ELF-1 (cell line): ENCODE measurements around the gene PRR30.
"Not testable (repeated sequence)": the region's sequence is repeated elsewhere in the genome, so short reads cannot be mapped to it uniquely, and the experiment has no call there.

Experiments used
- DNase-seq: peaks from one replicate; pipeline ENCODE4 v3.0.0-alpha.2; 2016; ENCODE audit warnings: low read depth, low spot score

Gene PRR30

GRCh38 chr2:27139310-27139709, at the start of gene PRR30:
Gene PRR30, minus strand, starts transcription at chr2:27139410. Its CDS starts 1,081 bp downstream, at chr2:27138329.
- no peak for DNase-seq

GRCh38 chr2:27186613-27187345, 47.6 kb upstream of the PRR30 start:
- no peak for DNase-seq

DNA sequence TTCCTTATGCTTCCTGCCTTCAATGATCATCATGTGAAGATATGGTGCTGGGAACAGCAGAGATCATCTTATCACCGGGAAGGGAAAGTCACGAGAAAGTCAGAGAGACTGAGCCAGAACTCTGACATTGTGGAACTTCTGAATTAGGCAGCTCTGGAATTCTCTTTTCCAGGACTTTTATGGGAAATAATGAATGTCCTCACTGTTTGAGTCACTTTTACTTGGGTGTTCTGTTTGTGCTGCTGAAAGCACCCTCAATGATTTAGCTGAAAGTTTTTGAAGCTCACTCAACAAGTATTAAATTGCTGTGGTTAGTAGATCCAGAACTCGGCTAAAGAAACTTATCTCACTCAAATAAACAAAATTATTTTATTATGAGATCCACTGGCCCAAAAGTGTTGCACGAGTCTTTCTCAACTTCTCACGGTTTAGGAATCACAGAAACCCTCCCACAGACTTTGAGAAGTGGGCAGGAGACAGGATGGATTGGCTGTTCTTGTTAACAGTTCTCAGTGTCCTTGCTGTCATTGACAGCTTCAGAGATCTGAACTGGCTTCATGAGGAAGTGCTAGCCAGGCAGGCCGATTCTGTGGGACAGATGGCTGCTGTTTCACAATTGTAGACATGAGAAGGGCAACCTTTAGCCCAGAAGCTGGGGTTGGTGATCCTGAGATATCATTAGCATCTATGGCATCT, 46.3 kb upstream of the PRR30 start:
- no peak for DNase-seq

DNA sequence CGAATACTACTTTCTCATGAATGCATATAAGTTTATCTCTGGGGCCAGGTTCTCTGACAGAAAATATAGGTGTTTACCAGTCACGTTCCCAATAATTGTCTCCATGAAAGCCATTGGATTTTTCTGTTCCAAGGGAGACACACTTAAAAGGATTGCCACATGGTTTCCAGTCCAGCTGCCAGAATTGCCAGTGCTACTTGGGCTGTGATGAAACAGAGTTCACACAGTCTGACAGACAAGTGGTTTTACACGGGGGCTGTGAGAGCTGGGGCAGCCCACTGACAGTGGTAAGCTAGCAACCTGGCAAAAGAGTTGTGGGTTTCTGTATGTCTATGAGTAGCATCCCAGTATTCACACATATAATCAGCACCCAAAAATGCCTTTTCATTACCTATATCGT, 44.9 kb upstream of the PRR30 start:
- no peak for DNase-seq

- no peak for DNase-seq
Observed at GRCh38 chr2:27182346-27182745, 43.1 kb upstream of the PRR30 start.

- no peak for DNase-seq
Observed at GRCh38 chr2:27179344-27180000, 40.3 kb upstream of the PRR30 start.

- DNase-seq: no peak
Observed at GRCh38 chr2:27178469-27178868, 39.3 kb upstream of the PRR30 start.

DNA sequence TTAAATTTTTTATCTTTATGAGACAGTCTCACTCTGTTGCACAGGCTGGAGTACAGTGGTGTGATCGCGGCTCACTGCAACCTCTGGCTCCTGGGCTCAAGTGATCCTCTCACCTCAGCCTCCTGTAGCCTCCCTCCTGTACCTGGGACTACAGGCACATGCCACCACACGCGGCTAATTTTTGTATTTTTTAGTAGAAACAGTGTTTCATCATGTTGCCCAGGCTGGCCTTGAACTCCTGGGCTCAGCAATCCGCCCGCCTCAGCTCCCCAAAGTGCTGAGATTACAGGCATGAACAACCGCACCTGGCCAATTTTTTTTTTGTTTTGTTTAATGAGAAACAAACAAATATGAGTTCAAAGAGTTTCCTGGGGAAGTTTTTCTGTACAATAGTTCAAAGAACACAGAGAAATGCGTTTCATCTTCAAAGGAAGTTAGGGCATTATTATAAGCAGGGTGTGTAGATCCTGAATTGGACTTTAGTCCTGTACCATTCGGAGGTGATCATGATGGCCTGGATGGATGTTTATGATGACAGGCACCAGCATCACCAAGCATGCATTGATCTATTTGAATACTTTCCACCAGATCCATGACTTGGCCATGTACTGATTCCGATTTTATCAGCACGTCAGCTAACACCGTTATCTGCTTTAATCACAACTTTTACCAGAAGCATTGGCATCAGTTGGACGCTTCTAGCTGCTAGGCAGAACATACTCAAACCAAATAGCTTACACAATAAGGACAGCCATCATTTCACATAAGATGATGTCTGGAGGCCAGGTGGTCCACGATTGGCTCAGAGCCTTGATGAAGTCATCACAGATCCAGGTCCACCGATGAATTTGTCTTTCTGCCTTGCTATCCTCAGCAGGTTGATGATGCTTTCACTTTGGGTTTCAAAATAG, 38.5 kb upstream of the PRR30 start:
- DNase-seq: no peak

- not testable (repeated sequence) for DNase-seq
Observed at GRCh38 chr2:27175781-27176180, 36.6 kb upstream of the PRR30 start.

GRCh38 chr2:27175330-27175729, 36.1 kb upstream of the PRR30 start:
- no peak for DNase-seq

DNA sequence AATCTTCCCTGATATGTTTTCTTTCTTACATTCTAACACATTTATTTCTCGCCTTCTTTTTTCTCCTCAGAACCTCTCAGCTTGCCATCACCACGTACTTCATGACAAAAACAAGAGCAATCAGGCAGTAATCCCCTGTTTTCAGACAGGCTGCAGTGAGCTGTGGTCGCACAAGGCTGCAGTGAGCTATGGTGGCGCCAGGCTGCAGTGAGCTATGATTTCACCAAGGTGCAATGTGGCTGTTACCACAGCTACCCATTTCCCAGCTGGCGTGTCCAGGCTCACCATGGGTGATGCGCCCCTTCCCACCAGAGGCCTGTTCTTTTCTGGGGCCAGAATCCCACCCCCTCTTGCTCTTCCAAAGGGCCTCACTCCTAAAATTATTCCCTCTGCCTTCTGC, 35.4 kb upstream of the PRR30 start:
- DNase-seq: no peak

GRCh38 chr2:27171351-27171848, 32.2 kb upstream of the PRR30 start:
- no peak for DNase-seq

GRCh38 chr2:27170581-27171337, 31.5 kb upstream of the PRR30 start:
- no peak for DNase-seq

- DNase-seq: no peak
Observed at GRCh38 chr2:27164960-27165763, 26.0 kb upstream of the PRR30 start.

- DNase-seq: no peak
Observed at GRCh38 chr2:27162151-27163121, 23.2 kb upstream of the PRR30 start.

DNA sequence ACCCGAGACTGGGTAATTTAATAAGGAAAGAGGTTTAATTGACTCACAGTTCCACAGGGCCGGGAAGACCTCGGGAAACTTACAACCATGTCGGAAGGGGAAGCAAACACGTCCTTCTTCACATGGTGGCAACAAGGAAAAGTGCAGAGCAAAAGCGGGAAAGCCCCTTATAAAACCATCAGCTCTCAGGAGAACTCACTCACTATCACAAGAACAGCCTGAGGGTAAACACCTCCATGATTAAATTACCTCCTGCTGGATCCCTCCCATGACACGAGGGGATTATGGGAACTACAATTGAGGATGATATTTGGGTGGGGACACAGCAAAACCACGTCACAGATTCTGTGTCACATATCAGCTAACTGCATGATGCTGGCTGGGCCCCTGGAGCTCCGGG, 21.0 kb upstream of the PRR30 start:
- no peak for DNase-seq

DNA sequence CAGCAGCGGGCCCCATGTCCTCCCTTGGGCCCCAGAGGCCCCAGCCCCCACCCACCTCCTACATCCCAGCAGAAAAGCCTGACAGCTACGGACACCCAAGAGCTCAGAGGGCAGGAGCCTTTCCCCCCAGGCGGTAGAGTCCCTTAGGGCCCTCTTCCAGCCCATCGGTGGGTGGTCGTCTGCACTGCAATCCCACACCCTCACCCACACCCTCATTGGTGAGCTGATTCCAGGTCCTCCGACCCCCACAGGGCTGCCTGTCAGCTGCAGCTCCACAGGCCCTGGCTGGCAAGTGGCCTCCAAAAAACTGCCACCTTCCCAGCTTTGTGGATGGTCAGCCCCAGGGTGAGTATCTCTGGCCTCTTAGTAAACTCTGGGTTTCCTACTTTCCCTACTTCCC, 20.1 kb upstream of the PRR30 start:
- DNase-seq: no peak

DNA sequence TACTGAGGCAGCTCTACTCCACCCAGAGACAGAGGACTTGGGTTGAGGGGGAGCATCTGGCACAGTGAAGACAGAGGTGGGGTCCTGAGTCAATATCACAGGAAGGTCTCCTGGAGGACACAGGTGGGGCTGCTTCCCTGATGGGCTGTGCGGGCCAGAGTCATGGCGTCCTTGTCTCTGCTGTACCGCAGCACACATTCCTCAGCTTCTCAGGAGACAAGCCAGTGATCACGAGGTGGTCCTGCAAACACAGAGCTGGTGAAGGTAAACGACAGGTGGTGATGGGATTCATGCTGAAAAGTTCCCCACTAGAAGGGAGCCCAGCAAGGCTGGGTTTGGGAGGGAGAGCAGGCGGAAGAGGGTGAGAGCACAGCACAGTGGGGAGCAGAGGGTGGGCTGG, 19.3 kb upstream of the PRR30 start:
- DNase-seq: no peak

DNA sequence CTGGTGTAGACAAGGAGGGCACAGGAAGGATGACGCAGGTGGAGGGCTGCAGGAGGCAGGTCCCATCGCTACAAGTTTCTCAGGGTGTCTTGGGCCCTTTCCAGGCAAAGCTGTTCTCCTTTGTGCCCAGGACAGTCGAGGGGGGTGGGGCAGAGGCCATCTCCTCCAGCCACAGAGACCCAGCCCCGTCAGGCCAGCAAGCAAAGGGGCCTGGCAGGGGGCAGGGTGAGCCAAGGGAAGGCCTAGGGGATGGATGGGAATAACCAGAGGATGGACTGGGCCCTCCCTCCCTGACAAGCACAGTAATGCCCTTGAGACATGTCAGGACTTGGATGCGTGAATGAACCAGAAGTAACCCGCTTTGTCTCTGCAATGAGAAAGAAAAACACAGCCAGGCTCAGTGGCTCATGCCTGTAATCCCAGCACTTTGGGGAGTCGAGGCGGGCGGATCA, 15.9 kb upstream of the PRR30 start:
- DNase-seq: no peak
